ENCODE results near the gene TDRD15. TPM values are rescaled to one million over a fixed set of nuclear protein-coding genes. Genes with fewer than 3 reads are reported as not detected.

TDRD15 gene
- total RNA-seq, 1 donor from 2014 or later = not detected

GRCh38 chr2:21175895-21176646 lies 52.3 kb downstream of the TDRD15 start:
- Mint-ChIP-seq H3K36me3 (ENCODE audit: unreplicated experiment) (no peaks in the 10 kb centered on the region), H3K4me1 (ENCODE audit: low read depth, unreplicated experiment) (no peaks in the 10 kb centered on the region), H3K9me3 (ENCODE audit: unreplicated experiment) (no peaks in the 10 kb centered on the region), H3K27me3 (ENCODE audit: unreplicated experiment) (no peaks in the 10 kb centered on the region), H3K27ac (ENCODE audit: unreplicated experiment) (no peak overlapping the region), H3K4me3 (ENCODE audit: unreplicated experiment) (no peak overlapping the region)
- peak; percentile 52 for TF ChIP-seq CTCF (IDR thresholded peaks at IDR 0.05; ENCODE audit: partially characterized antibody, unreplicated experiment)
- DNase-seq = no peak

GRCh38 chr2:21181957-21182356 lies 58.2 kb downstream of the TDRD15 start:
- Mint-ChIP-seq H3K9me3 (ENCODE audit: unreplicated experiment) (no peaks in the 10 kb centered on the region), H3K36me3 (ENCODE audit: unreplicated experiment) (no peaks in the 10 kb centered on the region), H3K4me3 (ENCODE audit: unreplicated experiment) (no peak overlapping the region), H3K27me3 (ENCODE audit: unreplicated experiment) (no peaks in the 10 kb centered on the region), H3K4me1 (ENCODE audit: low read depth, unreplicated experiment) (no peaks in the 10 kb centered on the region), H3K27ac (ENCODE audit: unreplicated experiment) (no peak overlapping the region)
- DNase-seq = no peak
- no peak for TF ChIP-seq CTCF (IDR thresholded peaks at IDR 0.05; ENCODE audit: partially characterized antibody, unreplicated experiment)

GRCh38 chr2:21183306-21183705 lies 59.5 kb downstream of the TDRD15 start:
- no peaks in the 10 kb centered on the region for H3K27me3 Mint-ChIP-seq (ENCODE audit: unreplicated experiment)
- no peaks in the 10 kb centered on the region for H3K4me1 Mint-ChIP-seq (ENCODE audit: low read depth, unreplicated experiment)
- H3K9me3 Mint-ChIP-seq (ENCODE audit: unreplicated experiment) = no peaks in the 10 kb centered on the region
- H3K36me3 Mint-ChIP-seq (ENCODE audit: unreplicated experiment) = no peaks in the 10 kb centered on the region
- no peak overlapping the region for H3K27ac Mint-ChIP-seq (ENCODE audit: unreplicated experiment)
- DNase-seq = no peak
- no peak overlapping the region for H3K4me3 Mint-ChIP-seq (ENCODE audit: unreplicated experiment)
- no peak for TF ChIP-seq CTCF (IDR thresholded peaks at IDR 0.05; ENCODE audit: partially characterized antibody, unreplicated experiment)

DNA sequence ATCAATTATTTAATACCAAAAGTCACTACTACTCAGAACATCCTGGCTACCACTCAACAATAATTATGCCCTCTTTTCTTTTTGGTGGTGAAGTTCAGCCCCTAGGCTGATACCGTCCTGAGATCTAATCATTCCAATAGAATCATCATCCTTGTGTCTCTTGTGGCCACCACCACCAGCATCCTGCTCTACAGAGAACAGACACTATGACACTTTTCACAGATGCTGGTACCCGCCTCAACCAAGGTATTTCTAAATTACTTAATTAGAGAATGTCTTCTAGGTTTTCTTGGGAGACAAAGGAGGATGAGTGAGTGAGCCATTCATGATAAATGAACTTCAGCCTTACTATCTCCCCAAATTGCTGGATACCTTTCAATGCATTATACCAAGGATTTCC lies 60.0 kb downstream of the TDRD15 start:
- Mint-ChIP-seq H3K27ac (ENCODE audit: unreplicated experiment) (no peak overlapping the region), H3K4me3 (ENCODE audit: unreplicated experiment) (no peak overlapping the region), H3K4me1 (ENCODE audit: low read depth, unreplicated experiment) (no peaks in the 10 kb centered on the region), H3K27me3 (ENCODE audit: unreplicated experiment) (no peaks in the 10 kb centered on the region), H3K36me3 (ENCODE audit: unreplicated experiment) (no peaks in the 10 kb centered on the region), H3K9me3 (ENCODE audit: unreplicated experiment) (no peaks in the 10 kb centered on the region)
- no peak for TF ChIP-seq CTCF (IDR thresholded peaks at IDR 0.05; ENCODE audit: partially characterized antibody, unreplicated experiment)
- DNase-seq = no peak

DNA sequence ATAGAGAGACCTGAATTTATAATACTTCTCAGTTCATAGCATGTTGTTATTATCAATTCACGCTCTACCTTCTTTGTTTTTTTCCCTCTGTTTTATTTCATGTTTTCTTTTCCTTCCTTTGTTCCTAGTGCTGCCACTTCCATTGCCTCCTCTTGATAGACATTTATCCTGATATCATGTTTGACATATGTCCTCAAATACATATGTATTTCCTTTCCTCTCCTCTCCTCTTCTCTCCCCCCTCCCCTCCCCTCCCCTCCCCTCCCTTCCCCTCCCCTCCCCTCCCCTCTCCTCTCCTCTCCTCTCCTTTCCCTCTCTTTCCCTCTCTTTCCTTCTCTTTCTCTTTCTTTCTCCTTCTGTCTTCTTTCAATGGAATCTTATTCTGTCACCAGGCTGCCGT lies 67.8 kb downstream of the TDRD15 start:
- no peak for TF ChIP-seq CTCF (IDR thresholded peaks at IDR 0.05; ENCODE audit: partially characterized antibody, unreplicated experiment)
- no peak for DNase-seq
- Mint-ChIP-seq H3K27me3 (ENCODE audit: unreplicated experiment) (no peaks in the 10 kb centered on the region), H3K4me3 (ENCODE audit: unreplicated experiment) (no peak overlapping the region), H3K4me1 (ENCODE audit: low read depth, unreplicated experiment) (peaks cover 20% of the 10 kb centered on the region), H3K9me3 (ENCODE audit: unreplicated experiment) (no peaks in the 10 kb centered on the region), H3K36me3 (ENCODE audit: unreplicated experiment) (no peaks in the 10 kb centered on the region), H3K27ac (ENCODE audit: unreplicated experiment) (no peak overlapping the region)

Measured in glutamatergic neuron (in vitro differentiated cells).